Mesenchymal stem cell (in vitro differentiated cells and primary cell): ENCODE measurements around the gene AK2.

Experiments used
- DNase-seq: peaks from one replicate; pipeline ENCODE4 v3.0.0-alpha.2; 2013
- H2AFZ ChIP-seq: one replicate; pipeline ENCODE4 v1.6.1; 2013; ENCODE audit warnings: low read depth, mild to moderate bottlenecking, control low read depth, inconsistent platforms, low read length, moderate library complexity
- H2AK5ac ChIP-seq: 2 replicates; pipeline ENCODE4 v1.6.1; 2013; ENCODE audit warnings: low read length, moderate library complexity, mild to moderate bottlenecking, inconsistent platforms; ENCODE audit not compliant: severe bottlenecking
- H2BK120ac ChIP-seq: one replicate; pipeline ENCODE4 v1.6.1; 2013; ENCODE audit warnings: low read depth, mild to moderate bottlenecking, inconsistent platforms, low read length, moderate library complexity
- H2BK12ac ChIP-seq, 2 experiments: one replicate each; pipeline ENCODE4 v1.6.1; 2013; ENCODE audit warnings: inconsistent platforms in 2 of 2, low read length in 2 of 2, mild to moderate bottlenecking in 2 of 2, moderate library complexity in 2 of 2, control low read depth in 1 of 2
- H2BK15ac ChIP-seq: one replicate; pipeline ENCODE4 v1.6.1; 2013; ENCODE audit warnings: mild to moderate bottlenecking, low read depth, inconsistent platforms; ENCODE audit not compliant: poor library complexity, severe bottlenecking
- H2BK5ac ChIP-seq: 2 replicates; pipeline ENCODE4 v1.6.1; 2013; ENCODE audit warnings: low read depth, mild to moderate bottlenecking, low read length, control low read depth, inconsistent platforms; ENCODE audit not compliant: poor library complexity, severe bottlenecking
- H3K14ac ChIP-seq, 2 experiments: one replicate each; pipeline ENCODE4 v1.6.1; 2013; ENCODE audit warnings: inconsistent platforms in 2 of 2, low read length in 2 of 2, control low read depth in 1 of 2, mild to moderate bottlenecking in 1 of 2, moderate library complexity in 1 of 2
- H3K18ac ChIP-seq, 2 experiments: one replicate each; pipeline ENCODE4 v1.6.1; 2013; ENCODE audit warnings: inconsistent platforms in 2 of 2, low read length in 2 of 2, control low read depth in 1 of 2, low read depth in 1 of 2, mild to moderate bottlenecking in 1 of 2
- H3K23ac ChIP-seq, 2 experiments: one replicate each; pipeline ENCODE4 v1.6.1; 2013; ENCODE audit warnings: inconsistent platforms in 2 of 2, low read length in 2 of 2, mild to moderate bottlenecking in 2 of 2, moderate library complexity in 2 of 2, control low read depth in 1 of 2
- H3K27ac ChIP-seq: 2 replicates; pipeline ENCODE4 v1.5.1; 2013; ENCODE audit warnings: mild to moderate bottlenecking, moderate library complexity, low read length, control low read depth, inconsistent platforms; ENCODE audit not compliant: poor library complexity, severe bottlenecking
- H3K27me3 ChIP-seq, 2 experiments: 2 replicates each; pipeline versions ENCODE4 v1.6.1 to v1.7.0; 2013; ENCODE audit warnings: low read length in 2 of 2, mild to moderate bottlenecking in 2 of 2, moderate library complexity in 2 of 2, control low read depth in 1 of 2, inconsistent platforms in 1 of 2; ENCODE audit not compliant: control insufficient read depth in 1 of 2, insufficient read depth in 1 of 2
- H3K36me3 ChIP-seq, 2 experiments: 2 replicates each; pipeline versions ENCODE4 v1.6.1 to v1.7.0; 2013; ENCODE audit warnings: low read length in 2 of 2, control low read depth in 1 of 2, inconsistent platforms in 1 of 2, low read depth in 1 of 2, mild to moderate bottlenecking in 1 of 2; ENCODE audit not compliant: insufficient read depth in 2 of 2, control insufficient read depth in 1 of 2
- H3K4ac ChIP-seq, 2 experiments: one replicate each; pipeline ENCODE4 v1.6.1; 2013; ENCODE audit warnings: inconsistent platforms in 2 of 2, low read length in 2 of 2, mild to moderate bottlenecking in 2 of 2, moderate library complexity in 2 of 2, control low read depth in 1 of 2, low read depth in 1 of 2
- H3K4me1 ChIP-seq: 2 replicates; pipeline ENCODE4 v1.6.1; 2013; ENCODE audit warnings: low read depth, low read length, control low read depth; ENCODE audit not compliant: control insufficient read depth, insufficient read depth
- H3K4me2 ChIP-seq: 2 replicates; pipeline ENCODE4 v1.6.1; 2013; ENCODE audit warnings: low read length, mild to moderate bottlenecking, inconsistent platforms; ENCODE audit not compliant: poor library complexity, severe bottlenecking
- H3K4me3 ChIP-seq, 2 experiments: 2 replicates each; pipeline versions ENCODE4 v1.5.1 to v1.7.0; 2013; ENCODE audit warnings: low read length in 2 of 2, mild to moderate bottlenecking in 2 of 2, control low read depth in 1 of 2, low read depth in 1 of 2; ENCODE audit not compliant: insufficient read depth in 1 of 2
- H3K79me1 ChIP-seq: replicated peaks from 2 replicates; pipeline ENCODE4 v1.6.1; 2013; ENCODE audit warnings: mild to moderate bottlenecking, control low read depth, low read length, inconsistent platforms; ENCODE audit not compliant: poor library complexity, severe bottlenecking
- H3K9ac ChIP-seq: 2 replicates; pipeline ENCODE4 v1.7.0; 2013; ENCODE audit warnings: mild to moderate bottlenecking, low read length, moderate library complexity
- H3K9me3 ChIP-seq: 2 replicates; pipeline ENCODE4 v1.7.0; 2013; ENCODE audit warnings: mild to moderate bottlenecking, low read length; ENCODE audit not compliant: control insufficient read depth
- H4K8ac ChIP-seq: one replicate; pipeline ENCODE4 v1.6.1; 2013; ENCODE audit warnings: inconsistent platforms, mild to moderate bottlenecking, low read length, moderate library complexity
- H4K91ac ChIP-seq: one replicate; pipeline ENCODE4 v1.6.1; 2013; ENCODE audit warnings: mild to moderate bottlenecking, low read length, inconsistent platforms
- WGBS: methylation state at CpG from one replicate; pipeline ENCODE4 v1.1.7; 2013; ENCODE audit warnings: mixed read lengths; 5-methylcytosine and 5-hydroxymethylcytosine counted together

The AK2 gene

DNA sequence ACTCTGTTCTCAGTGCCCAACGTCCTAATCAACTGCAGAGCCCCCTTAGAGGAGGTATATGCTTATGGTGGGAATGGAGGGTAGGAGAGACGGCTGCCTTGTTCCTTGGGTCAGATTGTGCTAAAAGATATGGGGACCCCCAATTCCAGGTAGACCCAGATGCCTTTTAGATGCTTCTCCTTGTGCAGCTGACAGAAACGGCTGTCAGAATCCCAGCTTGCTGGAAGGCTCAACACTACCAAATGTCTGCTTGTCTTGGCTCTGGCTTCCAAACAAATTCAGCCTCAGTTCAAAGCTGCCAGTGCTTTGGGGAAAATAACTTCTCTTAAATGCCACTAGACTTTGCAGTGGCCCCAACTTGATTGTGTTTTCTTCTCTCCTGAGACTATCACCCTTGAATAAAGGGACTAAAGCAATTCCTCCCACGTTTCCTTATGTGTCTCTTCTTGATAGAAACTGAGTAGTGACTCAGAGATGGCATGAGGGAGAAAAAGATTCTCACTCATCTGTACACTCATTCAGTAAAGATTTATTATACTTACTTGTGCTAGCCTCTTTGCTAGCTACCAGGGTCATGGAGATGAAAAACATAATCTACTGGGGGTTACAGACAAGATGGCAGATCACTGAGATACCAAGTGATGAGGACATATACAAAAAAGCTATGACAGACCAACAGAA lies 68.7 kb downstream of the AK2 start:
- peaks cover 0 to 3% of the 10 kb centered on the region in 2 experiments for H3K36me3 ChIP-seq
- H4K91ac ChIP-seq, result no peak overlapping the region
- no peak overlapping the region for H3K27ac ChIP-seq
- no peaks in the 10 kb centered on the region for H3K9me3 ChIP-seq
- H3K18ac ChIP-seq, result no peak overlapping the region
- peaks cover 12% of the 10 kb centered on the region for H3K4me1 ChIP-seq
- peaks cover 0 to 38% of the 10 kb centered on the region in 2 experiments for H3K27me3 ChIP-seq
- no peak overlapping the region for H2AFZ ChIP-seq
- no peak overlapping the region for H3K9ac ChIP-seq
- 91% methylated on average over 3 of the region's 4 CpGs for WGBS
- no peak overlapping the region for H3K23ac ChIP-seq
- H3K14ac ChIP-seq, result no peak overlapping the region
- H2BK15ac ChIP-seq, result no peak overlapping the region
- H3K4me2 ChIP-seq, result no peak overlapping the region
- H3K4me3 ChIP-seq, result no peak overlapping the region
- DNase-seq, result no peak
- no peak overlapping the region for H4K8ac ChIP-seq
- H3K79me1 ChIP-seq, result peaks cover 8% of the 10 kb centered on the region
- no peak overlapping the region for H2BK12ac ChIP-seq
- H3K4ac ChIP-seq, result no peak overlapping the region
- no peak overlapping the region for H2AK5ac ChIP-seq
- no peak overlapping the region for H2BK5ac ChIP-seq
- H2BK120ac ChIP-seq, result no peak overlapping the region

GRCh38 chr1:32966900-32967299 lies 69.8 kb downstream of the AK2 start:
- Histone ChIP-seq H3K36me3 (peaks cover 0 to 3% of the 10 kb centered on the region in 2 experiments), H3K23ac (no peak overlapping the region), H2BK120ac (no peak overlapping the region), H3K9ac (no peak overlapping the region), H3K9me3 (no peaks in the 10 kb centered on the region), H3K4me3 (no peak overlapping the region), H3K4ac (no peak overlapping the region), H3K14ac (no peak overlapping the region), H3K4me1 (peaks cover 12% of the 10 kb centered on the region), H2BK15ac (no peak overlapping the region), H3K4me2 (no peak overlapping the region), H3K27me3 (peaks cover 0 to 30% of the 10 kb centered on the region in 2 experiments), H2AFZ (no peak overlapping the region), H2BK12ac (no peak overlapping the region), H3K18ac (no peak overlapping the region), H3K27ac (no peak overlapping the region), H4K91ac (no peak overlapping the region), H2BK5ac (no peak overlapping the region), H2AK5ac (no peak overlapping the region), H4K8ac (no peak overlapping the region), H3K79me1 (peaks cover 12% of the 10 kb centered on the region)
- 95% methylated on average over 2 of the region's 2 CpGs for WGBS
- no peak for DNase-seq

DNA sequence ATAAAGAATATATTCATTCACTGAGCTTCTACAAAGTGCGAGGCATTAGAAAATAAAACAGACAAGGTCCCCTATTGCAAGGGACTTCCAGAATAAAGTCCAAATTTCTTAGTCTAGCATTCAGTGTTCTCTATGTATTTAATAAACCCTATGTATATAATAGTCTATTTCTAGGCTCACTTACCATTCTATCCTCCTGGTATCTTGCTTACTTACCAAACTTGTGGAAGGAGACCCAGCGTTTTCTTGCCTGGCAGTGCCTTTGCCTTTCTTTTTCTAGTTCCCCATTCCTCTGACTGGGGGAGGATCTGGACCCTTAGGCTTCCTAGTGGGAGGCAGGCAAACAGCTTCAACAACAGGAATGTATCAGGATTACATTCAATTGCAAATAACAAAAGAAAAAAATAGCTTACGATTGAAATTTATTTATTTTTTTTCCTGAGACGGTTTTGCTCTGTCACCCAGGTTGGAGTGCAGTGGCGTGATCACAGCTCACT lies 71.4 kb downstream of the AK2 start:
- H2BK15ac ChIP-seq, result no peak overlapping the region
- WGBS, result 81% methylated on average over 5 of the region's 5 CpGs
- no peak overlapping the region for H3K14ac ChIP-seq
- no peak overlapping the region for H3K4me2 ChIP-seq
- H2BK5ac ChIP-seq, result no peak overlapping the region
- H3K23ac ChIP-seq, result no peak overlapping the region
- peaks cover 0 to 3% of the 10 kb centered on the region in 2 experiments for H3K36me3 ChIP-seq
- no peak overlapping the region for H3K18ac ChIP-seq
- H2BK12ac ChIP-seq, result no peak overlapping the region
- H2BK120ac ChIP-seq, result no peak overlapping the region
- H3K4ac ChIP-seq, result no peak overlapping the region
- no peak overlapping the region for H3K27ac ChIP-seq
- no peaks in the 10 kb centered on the region for H3K9me3 ChIP-seq
- H3K9ac ChIP-seq, result peak overlapping the region; percentile 46
- no peak overlapping the region for H4K91ac ChIP-seq
- peaks cover 14% of the 10 kb centered on the region for H3K79me1 ChIP-seq
- no peak overlapping the region for H2AK5ac ChIP-seq
- H3K27me3 ChIP-seq, result peaks cover 0 to 16% of the 10 kb centered on the region in 2 experiments
- no peak overlapping the region for H2AFZ ChIP-seq
- H4K8ac ChIP-seq, result peak overlapping the region; percentile 52
- no peak for DNase-seq
- H3K4me3 ChIP-seq, result peak overlapping the region in 1 of 2 experiments; percentile 70
- H3K4me1 ChIP-seq, result peaks cover 14% of the 10 kb centered on the region

GRCh38 chr1:32964461-32965250 lies 72.0 kb downstream of the AK2 start, which contains the start of gene RNF19B:
RNF19B (minus strand) TSS chr1:32964809; CDS start chr1:32964685, 124 bp downstream.
- peak within 1 kb of the TSS in 1 of 2 experiments; percentile 42 for H2BK12ac ChIP-seq

More at GRCh38 chr1:32964461-32965250, 72.0 kb downstream of the AK2 start, which contains the start of gene RNF19B:
- peak within 1 kb of the TSS; percentile 75 for H2BK120ac ChIP-seq
- H4K91ac ChIP-seq, result peak within 1 kb of the TSS; percentile 62
- no peaks in the 10 kb centered on the region for H3K9me3 ChIP-seq
- no peak within 1 kb of the TSS for H2BK15ac ChIP-seq
- peaks cover 0 to 16% of the 10 kb centered on the region in 2 experiments for H3K27me3 ChIP-seq
- H3K4me2 ChIP-seq, result peak within 1 kb of the TSS; percentile 99
- H3K9ac ChIP-seq, result peak within 1 kb of the TSS; percentile 86
- DNase-seq, result peak; percentile 91
- H3K79me1 ChIP-seq, result peaks cover 15% of the 10 kb centered on the region
- H2AK5ac ChIP-seq, result no peak within 1 kb of the TSS
- H3K14ac ChIP-seq, result peak within 1 kb of the TSS in 1 of 2 experiments; percentile 100
- H3K4me3 ChIP-seq, result peak within 1 kb of the TSS; percentile 85
- peak within 1 kb of the TSS; percentile 57 for H4K8ac ChIP-seq
- H2AFZ ChIP-seq, result peak within 1 kb of the TSS; percentile 83
- H3K18ac ChIP-seq, result peak within 1 kb of the TSS; percentile 87 to 92
- peaks cover 0 to 3% of the 10 kb centered on the region in 2 experiments for H3K36me3 ChIP-seq
- peak within 1 kb of the TSS; percentile 84 to 89 for H3K4ac ChIP-seq
- 1% methylated on average over 62 of the region's 83 CpGs for WGBS
- no peak within 1 kb of the TSS for H3K27ac ChIP-seq
- peak within 1 kb of the TSS in 1 of 2 experiments; percentile 96 for H3K23ac ChIP-seq
- no peak within 1 kb of the TSS for H2BK5ac ChIP-seq
- peaks cover 14% of the 10 kb centered on the region for H3K4me1 ChIP-seq
